Fibroblast of pulmonary artery (primary cell): ENCODE results near the gene FOXN3.

Experiments
- DNase-seq: peaks from one replicate; pipeline ENCODE4 v3.0.0-alpha.2; 2010; ENCODE audit warnings: low read depth
- H3K4me3 ChIP-seq: replicated peaks from 2 replicates; pipeline ENCODE4 v1.5.1; 2011; ENCODE audit warnings: low read depth, mild to moderate bottlenecking, control low read depth, low read length, moderate library complexity
- TF ChIP-seq, protein P1 (sequence below): IDR thresholded peaks from 2 replicates; pipeline ENCODE4 v1.5.1; 2011; ENCODE audit warnings: mild to moderate bottlenecking, control low read depth, low read length, inconsistent platforms; ENCODE audit errors: missing control alignments

FOXN3 gene

DNA sequence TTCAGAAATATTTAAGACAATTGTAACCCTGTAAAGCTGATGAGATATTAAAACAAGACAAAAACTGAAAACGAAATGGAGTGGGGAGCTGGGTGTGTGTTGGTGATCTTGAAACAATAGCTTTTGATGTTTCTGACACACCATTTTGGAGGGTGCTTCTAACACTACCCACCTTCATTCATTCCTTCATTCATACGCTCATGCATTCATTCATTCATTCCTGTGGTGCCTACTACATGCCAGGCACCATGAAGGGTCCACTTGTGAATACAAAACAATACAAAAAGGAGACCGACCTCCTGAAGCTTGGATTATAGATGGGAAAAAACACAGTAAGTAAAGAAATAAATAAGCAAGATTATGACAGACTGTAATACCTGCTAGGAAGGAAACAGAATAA, 60.5 kb downstream of the FOXN3 start:
- DNase-seq = no peak
- H3K4me3 ChIP-seq = no peak overlapping the region
- TF ChIP-seq, protein P1, sequence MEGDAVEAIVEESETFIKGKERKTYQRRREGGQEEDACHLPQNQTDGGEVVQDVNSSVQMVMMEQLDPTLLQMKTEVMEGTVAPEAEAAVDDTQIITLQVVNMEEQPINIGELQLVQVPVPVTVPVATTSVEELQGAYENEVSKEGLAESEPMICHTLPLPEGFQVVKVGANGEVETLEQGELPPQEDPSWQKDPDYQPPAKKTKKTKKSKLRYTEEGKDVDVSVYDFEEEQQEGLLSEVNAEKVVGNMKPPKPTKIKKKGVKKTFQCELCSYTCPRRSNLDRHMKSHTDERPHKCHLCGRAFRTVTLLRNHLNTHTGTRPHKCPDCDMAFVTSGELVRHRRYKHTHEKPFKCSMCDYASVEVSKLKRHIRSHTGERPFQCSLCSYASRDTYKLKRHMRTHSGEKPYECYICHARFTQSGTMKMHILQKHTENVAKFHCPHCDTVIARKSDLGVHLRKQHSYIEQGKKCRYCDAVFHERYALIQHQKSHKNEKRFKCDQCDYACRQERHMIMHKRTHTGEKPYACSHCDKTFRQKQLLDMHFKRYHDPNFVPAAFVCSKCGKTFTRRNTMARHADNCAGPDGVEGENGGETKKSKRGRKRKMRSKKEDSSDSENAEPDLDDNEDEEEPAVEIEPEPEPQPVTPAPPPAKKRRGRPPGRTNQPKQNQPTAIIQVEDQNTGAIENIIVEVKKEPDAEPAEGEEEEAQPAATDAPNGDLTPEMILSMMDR = no peak

DNA sequence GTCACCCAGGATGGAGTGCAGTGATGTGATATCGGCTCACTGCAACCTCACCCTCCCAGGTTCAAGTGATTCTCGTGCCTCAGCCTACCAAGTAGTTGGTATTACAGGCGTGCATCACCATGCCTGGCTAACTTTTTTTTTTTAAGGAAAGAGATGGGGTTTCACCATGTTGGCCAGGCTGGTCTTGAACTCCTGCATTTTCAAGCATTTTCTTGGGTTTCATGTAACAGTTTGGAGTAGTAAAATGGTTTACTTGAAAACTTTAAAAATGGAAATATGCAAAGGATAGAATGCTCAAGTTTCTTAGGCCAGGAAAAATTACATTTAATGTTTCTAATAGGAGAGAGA, 63.3 kb downstream of the FOXN3 start:
- TF ChIP-seq, protein P1 = no peak

DNA sequence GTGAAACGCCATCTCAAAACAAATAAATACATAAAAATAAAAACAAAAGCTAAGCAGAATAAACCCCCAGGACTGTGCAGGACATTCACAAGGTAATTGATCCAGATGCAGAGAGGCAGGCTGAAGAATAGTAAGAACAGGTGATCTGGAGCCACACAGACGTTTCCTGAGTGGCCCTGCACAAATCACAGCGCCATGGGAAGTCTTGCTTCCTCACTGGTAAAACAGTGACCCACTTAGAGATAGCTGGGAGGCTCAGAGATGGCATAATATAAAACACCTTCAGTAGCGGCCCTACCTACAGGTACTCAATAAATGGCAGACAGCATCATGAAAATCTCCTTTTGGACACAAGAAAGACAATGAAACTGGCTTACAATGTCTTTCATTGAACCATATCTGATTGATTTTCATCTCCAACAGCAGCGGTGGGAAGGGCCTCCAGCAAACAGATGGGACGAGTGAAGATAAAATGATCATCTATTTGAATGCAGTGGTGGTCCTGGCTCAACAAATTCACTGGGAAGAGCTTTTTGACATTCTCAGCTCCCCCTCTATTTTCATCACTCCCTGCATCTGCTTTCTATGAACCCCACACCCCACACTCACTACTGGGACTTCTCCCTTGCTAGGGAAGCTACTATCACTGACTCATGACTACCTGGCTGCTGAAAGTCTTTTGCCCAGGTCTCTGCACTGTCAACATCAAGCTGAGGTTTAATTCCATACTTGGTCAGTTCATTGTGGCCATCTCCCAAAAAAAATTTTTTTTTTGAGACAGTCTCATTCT, 63.9 kb downstream of the FOXN3 start:
- no peak for DNase-seq
- no peak overlapping the region for H3K4me3 ChIP-seq
- TF ChIP-seq, protein P1 = no peak

More for the DNA sequence above, 63.3 kb downstream of the FOXN3 start:
- H3K4me3 ChIP-seq = no peak overlapping the region
- DNase-seq = no peak

DNA sequence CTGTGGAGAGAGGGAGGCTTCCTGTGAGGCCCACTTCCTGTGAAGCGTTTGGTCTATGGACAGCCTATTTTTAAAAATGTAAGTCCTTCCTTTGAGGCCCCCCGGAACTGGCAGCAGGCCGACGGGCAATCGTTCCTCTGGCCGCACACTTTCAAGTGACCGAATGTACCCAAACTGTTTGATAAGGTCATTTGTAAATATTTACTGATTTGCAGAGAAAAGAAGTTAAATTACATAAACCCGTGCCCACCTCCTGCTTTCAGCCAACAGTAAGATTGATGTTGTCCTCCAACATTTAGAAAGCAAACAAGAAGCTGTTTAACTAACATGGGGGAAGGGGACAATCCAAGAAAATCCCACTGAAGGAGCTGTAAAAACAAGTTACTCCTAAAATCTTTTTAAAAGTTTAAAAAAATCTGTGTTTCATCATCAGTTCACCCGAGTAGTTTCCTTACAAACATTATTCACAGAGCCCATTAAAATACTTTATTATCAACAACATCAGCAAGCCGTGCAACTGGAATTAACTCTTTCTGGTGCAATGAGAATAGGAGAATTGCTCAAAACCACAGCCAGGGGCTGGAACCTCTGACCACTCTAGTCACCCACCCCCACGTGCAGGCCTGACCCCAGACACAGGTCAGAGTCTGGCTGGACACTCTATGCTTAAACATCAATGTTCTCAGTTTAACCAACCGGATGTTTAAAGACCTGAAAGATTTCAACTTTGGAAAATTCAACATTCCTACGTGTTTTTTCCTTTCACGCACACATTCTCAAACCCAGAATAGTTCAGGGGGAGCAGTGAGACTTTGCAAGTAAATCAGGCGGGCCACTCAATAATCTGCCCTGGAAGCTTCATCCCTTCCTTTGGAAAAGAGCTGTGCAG, 65.3 kb downstream of the FOXN3 start:
- TF ChIP-seq, protein P1 = no peak
- peak; percentile 55 for DNase-seq
- H3K4me3 ChIP-seq = no peak overlapping the region

- TF ChIP-seq, protein P1 = no peak
- no peak overlapping the region for H3K4me3 ChIP-seq
Observed at GRCh38 chr14:89351221-89351515, 65.9 kb downstream of the FOXN3 start.

DNA sequence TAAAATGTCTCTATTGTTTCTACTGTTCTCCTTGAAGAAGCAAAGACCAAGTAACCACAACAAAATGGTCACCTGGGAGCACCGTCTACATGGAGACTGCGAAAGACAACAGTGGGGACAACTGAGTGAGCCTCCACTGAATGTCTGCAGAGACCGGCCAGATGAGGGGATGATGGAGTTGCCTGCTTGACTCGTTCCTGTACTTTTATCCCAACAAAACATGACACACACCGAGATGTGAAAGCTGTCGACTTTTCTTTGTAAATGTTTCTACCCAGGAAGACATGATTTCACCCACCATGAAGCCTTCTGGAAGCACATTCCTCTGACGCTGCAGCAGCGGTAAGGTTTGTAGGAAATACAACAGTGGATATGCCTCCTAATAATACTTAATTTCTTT, 66.9 kb downstream of the FOXN3 start:
- DNase-seq = no peak
- no peak overlapping the region for H3K4me3 ChIP-seq
- TF ChIP-seq, protein P1 = no peak

More at GRCh38 chr14:89351221-89351515, 65.9 kb downstream of the FOXN3 start:
- no peak for DNase-seq
